ENCODE results near the gene NUDT21. TPM values are rescaled to one million over a fixed set of nuclear protein-coding genes. Genes with fewer than 3 reads are reported as not detected.

NUDT21 gene
- total RNA-seq, 1 donor from 2014 or later = 239 TPM

DNA sequence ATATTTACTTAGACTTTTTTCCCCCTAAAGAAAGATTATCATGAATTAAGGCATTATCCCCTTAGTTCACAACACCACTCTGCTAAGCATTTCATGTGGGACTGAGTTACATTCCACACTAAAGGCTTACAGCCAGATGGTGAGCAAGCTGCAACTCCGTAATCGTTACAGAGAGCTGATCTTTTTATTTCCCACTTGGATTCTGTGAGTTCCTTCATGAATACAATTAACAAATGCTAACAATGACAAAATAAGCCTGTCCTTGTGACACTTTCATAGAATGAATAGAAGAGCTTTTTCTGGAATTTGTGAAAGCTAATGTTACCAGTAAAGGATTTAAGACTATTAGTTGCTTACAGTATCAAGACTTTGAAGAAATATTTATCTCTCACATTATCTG is 9.0 kb upstream of the NUDT21 start:
- TF ChIP-seq, protein P1, sequence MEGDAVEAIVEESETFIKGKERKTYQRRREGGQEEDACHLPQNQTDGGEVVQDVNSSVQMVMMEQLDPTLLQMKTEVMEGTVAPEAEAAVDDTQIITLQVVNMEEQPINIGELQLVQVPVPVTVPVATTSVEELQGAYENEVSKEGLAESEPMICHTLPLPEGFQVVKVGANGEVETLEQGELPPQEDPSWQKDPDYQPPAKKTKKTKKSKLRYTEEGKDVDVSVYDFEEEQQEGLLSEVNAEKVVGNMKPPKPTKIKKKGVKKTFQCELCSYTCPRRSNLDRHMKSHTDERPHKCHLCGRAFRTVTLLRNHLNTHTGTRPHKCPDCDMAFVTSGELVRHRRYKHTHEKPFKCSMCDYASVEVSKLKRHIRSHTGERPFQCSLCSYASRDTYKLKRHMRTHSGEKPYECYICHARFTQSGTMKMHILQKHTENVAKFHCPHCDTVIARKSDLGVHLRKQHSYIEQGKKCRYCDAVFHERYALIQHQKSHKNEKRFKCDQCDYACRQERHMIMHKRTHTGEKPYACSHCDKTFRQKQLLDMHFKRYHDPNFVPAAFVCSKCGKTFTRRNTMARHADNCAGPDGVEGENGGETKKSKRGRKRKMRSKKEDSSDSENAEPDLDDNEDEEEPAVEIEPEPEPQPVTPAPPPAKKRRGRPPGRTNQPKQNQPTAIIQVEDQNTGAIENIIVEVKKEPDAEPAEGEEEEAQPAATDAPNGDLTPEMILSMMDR (conservative IDR thresholded peaks at IDR 0.05) = no peak
- no peaks in the 10 kb centered on the region for H3K27me3 Mint-ChIP-seq (ENCODE audit: low read depth)
- H3K36me3 Mint-ChIP-seq (ENCODE audit: low read depth) = peaks cover 10% of the 10 kb centered on the region
- H3K4me1 Mint-ChIP-seq = no peaks in the 10 kb centered on the region
- DNase-seq (ENCODE audit: low read depth, low spot score) = no peak
- no peak overlapping the region for H3K27ac Mint-ChIP-seq (ENCODE audit: unreplicated experiment)
- no peak overlapping the region for H3K4me3 Mint-ChIP-seq
- H3K9me3 Mint-ChIP-seq = no peaks in the 10 kb centered on the region

DNA sequence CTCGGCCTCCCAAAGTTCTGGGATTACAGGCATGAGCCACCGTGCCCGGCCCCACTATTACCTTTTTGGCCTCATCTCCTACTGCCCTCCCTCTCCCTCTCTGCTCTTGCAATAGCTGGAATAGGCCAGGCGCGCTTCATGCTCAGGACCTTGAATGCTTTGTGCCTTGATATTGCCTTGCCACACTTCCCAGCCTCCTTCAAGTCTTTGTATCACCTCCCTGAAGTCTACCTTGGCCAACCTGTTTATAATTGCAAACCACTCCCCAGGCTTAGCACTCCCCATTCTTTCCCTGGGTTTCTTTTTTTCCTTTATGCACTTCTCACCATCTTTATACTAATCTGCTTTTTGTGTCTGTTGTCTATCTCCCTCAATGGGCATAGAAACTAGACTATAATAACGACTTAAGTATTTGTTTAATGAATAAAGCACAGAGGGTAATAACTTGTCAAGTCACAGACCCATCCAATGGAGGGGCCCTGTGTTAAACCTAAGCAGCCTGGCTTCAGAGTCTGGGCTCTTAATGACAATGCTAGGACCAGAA is 6.9 kb upstream of the NUDT21 start:
- no peaks in the 10 kb centered on the region for H3K27me3 Mint-ChIP-seq (ENCODE audit: low read depth)
- TF ChIP-seq, protein P1 (conservative IDR thresholded peaks at IDR 0.05) = no peak
- H3K9me3 Mint-ChIP-seq = no peaks in the 10 kb centered on the region
- H3K36me3 Mint-ChIP-seq (ENCODE audit: low read depth) = peaks cover 14% of the 10 kb centered on the region
- peak overlapping the region; percentile 13 for H3K4me3 Mint-ChIP-seq
- H3K27ac Mint-ChIP-seq (ENCODE audit: unreplicated experiment) = no peak overlapping the region
- DNase-seq (ENCODE audit: low read depth, low spot score) = no peak
- no peaks in the 10 kb centered on the region for H3K4me1 Mint-ChIP-seq

DNA sequence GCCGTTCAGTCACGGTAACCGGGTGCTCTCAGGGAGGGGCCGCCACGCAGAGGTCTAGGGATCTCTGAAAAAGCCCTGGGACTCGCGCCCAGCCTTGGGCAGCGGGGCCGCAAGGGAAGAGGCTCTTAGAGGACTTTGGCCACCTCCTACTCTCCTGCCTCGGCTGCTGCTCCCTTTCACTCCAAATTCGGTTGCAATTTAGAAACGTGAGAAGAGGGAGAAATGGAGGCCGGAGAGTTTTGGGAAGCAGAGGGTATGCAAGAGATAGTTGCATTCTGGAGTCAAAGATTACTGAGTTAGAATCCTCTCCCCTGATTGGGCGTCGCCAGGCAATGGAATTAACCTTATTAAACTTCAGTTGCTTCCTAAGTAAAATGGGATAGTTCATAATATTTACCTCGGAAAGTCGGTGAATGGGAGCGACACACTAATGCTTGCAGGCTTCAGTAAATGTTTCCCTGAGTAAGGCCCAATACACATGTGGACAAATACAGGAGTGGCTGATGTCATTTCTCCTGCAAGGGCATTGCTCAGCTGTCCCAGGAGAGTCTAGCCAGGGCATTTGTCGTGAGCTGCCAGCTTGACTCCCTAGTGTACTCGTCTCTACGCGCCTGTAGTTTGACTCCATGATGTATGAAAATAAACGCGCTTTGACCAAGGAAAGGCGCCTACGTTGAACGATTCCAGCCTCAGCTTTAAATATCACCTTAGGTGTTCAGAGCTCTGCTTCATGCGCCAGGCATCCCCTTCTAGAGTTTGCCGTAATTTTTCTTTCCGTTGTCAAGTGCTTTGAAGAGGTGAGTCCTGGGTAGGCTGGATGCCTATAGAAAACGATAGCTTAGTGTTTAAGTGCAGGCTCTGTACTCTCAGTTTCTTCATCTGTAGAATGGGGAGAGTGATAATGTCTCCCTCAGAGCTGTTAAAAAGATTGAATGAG is 889 bp upstream of the NUDT21 start:
- H3K36me3 Mint-ChIP-seq (ENCODE audit: low read depth) = peaks cover 9% of the 10 kb centered on the region
- H3K4me3 Mint-ChIP-seq = peak overlapping the region; percentile 95
- H3K27me3 Mint-ChIP-seq (ENCODE audit: low read depth) = no peaks in the 10 kb centered on the region
- no peaks in the 10 kb centered on the region for H3K9me3 Mint-ChIP-seq
- TF ChIP-seq, protein P1 (conservative IDR thresholded peaks at IDR 0.05) = no peak
- peaks cover 47% of the 10 kb centered on the region for H3K4me1 Mint-ChIP-seq
- no peak for DNase-seq (ENCODE audit: low read depth, low spot score)
- H3K27ac Mint-ChIP-seq (ENCODE audit: unreplicated experiment) = peak overlapping the region; percentile 90

DNA sequence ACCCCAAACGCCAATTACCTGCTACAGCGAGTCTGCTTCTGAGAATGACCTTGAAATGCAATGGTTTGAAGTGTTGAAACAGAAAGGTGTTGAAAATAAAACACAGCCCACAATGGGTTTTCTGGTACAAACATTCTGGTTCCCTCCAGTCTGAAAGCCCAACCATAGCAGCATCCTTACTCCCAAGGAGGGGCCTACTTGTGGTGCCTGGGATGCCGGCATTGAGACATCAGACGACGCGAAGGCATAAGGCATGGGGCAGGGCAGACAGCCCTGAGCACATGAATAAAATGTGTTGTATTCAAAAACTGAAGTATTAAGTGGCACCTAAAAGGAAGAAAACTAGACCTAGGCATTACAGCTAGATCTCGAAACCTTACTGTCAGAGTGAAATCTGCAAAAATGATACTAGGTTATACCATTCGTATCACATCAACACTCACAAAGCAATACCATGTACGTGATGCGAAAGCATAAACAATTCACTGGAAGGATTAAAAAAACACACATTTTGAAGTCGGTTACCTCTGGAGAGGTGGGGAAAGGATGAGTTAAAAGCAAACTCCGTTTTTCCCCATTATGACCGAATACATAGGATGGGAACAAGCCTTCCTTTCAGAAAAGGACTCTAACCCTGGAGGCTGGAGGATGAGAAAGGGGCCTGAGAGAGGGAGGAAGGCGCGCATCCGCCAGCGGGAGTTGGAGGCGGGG is 702 bp downstream of the NUDT21 start:
- H3K4me1 Mint-ChIP-seq = peaks cover 47% of the 10 kb centered on the region
- DNase-seq (ENCODE audit: low read depth, low spot score) = no peak
- H3K9me3 Mint-ChIP-seq = no peaks in the 10 kb centered on the region
- peaks cover 7% of the 10 kb centered on the region for H3K36me3 Mint-ChIP-seq (ENCODE audit: low read depth)
- H3K4me3 Mint-ChIP-seq = peak overlapping the region; percentile 95
- TF ChIP-seq, protein P1 (conservative IDR thresholded peaks at IDR 0.05) = no peak
- no peaks in the 10 kb centered on the region for H3K27me3 Mint-ChIP-seq (ENCODE audit: low read depth)
- H3K27ac Mint-ChIP-seq (ENCODE audit: unreplicated experiment) = peak overlapping the region; percentile 94

DNA sequence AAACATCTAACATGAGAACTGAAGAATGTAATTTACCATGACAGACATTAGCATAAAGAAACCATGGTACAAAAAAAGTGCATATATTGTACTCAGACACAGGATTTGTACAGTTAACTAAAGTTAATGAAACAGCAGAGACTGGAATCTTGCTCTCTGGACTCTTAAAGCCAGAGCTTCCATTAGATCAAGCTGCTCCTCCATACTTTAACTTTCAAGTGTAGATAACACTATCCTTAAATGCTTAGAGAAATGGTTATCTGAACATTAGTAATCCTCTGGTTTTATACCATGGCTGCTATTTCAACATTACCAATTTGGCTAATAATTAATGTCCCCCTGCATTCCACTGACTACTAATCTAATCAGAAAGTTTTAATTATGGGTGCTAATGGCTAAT is 3.1 kb downstream of the NUDT21 start:
- TF ChIP-seq, protein P1 (conservative IDR thresholded peaks at IDR 0.05) = no peak
- H3K27me3 Mint-ChIP-seq (ENCODE audit: low read depth) = no peaks in the 10 kb centered on the region
- peak overlapping the region; percentile 74 for H3K4me3 Mint-ChIP-seq
- H3K36me3 Mint-ChIP-seq (ENCODE audit: low read depth) = peaks cover 2% of the 10 kb centered on the region
- no peak for DNase-seq (ENCODE audit: low read depth, low spot score)
- H3K4me1 Mint-ChIP-seq = peaks cover 47% of the 10 kb centered on the region
- H3K27ac Mint-ChIP-seq (ENCODE audit: unreplicated experiment) = peak overlapping the region; percentile 51
- no peaks in the 10 kb centered on the region for H3K9me3 Mint-ChIP-seq

All from neural crest cell (in vitro differentiated cells).